ENCODE measurements around the gene ENAH. TPM values are rescaled to one million over a fixed set of nuclear protein-coding genes. Genes with fewer than 3 reads are reported as not detected.

Gene ENAH
- total RNA-seq, 1 donor from 2014 or later: 137 TPM

DNA sequence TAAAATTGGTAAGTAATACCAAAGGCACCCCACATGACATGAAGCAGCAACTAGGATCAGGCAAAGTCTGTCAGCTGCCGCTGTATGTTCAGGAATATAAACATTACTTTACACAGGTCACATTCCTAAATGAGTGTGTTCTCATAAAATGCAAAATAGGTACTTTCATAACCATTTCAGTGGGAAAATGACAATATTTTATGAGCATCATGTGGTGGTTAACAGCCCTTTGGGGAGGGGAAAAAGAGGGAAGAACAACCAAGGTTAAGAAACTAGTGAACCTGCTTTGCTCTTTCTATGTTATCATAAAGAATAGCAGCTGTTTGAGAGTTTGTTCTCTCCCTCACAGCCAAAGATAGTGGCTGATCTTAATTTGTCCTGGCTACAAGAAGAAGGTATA is 119.7 kb downstream of the ENAH start:
- H3K9me3 Mint-ChIP-seq: no peaks in the 10 kb centered on the region
- peak overlapping the region; percentile 68 for H3K27ac Mint-ChIP-seq
- no peaks in the 10 kb centered on the region for H3K27me3 Mint-ChIP-seq (ENCODE audit: low read depth)
- TF ChIP-seq CTCF (IDR thresholded peaks at IDR 0.05; ENCODE audit: unreplicated experiment): no peak
- DNase-seq (ENCODE audit: low spot score in 2 of 2, unreplicated experiment in 2 of 2): no peak
- H3K36me3 Mint-ChIP-seq: no peaks in the 10 kb centered on the region
- H3K4me1 Mint-ChIP-seq: peaks cover 23% of the 10 kb centered on the region
- H3K4me3 Mint-ChIP-seq: no peak overlapping the region

DNA sequence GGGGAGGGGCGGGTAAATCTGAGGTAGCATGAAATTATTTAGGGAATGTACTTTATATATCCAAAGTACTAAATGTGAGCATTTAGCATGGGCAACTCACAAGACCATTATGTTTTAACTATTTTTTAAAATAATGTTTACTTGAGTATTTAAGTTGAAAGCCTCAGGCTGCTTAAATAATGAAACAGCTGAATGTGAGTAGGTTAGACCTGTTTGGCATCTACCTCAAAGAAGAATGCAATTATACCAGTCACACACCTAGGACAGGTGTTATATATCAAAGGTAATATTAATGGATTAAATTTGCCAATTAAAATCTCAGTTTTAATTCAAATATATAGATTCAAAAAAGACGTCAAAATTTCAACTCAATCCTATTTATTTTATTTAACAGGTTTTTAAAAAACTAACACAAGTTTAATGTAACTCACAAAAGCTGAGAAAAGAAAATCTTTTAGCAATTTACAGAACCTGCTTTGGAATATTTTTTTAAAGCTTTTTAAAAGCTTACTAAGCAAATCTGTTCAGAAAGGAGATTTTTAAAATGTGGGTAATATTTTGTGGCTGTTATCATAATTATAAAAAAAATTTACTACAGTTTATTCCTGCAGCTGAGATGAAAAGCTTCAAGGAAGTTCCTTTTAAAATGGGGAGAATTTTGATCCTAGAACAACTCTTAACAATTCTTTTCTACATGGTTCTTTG is 120.5 kb downstream of the ENAH start:
- Mint-ChIP-seq H3K27ac (peak overlapping the region; percentile 66), H3K27me3 (ENCODE audit: low read depth) (no peaks in the 10 kb centered on the region), H3K36me3 (no peaks in the 10 kb centered on the region), H3K4me3 (no peak overlapping the region), H3K4me1 (peaks cover 23% of the 10 kb centered on the region), H3K9me3 (no peaks in the 10 kb centered on the region)
- DNase-seq (ENCODE audit: low spot score in 2 of 2, unreplicated experiment in 2 of 2): no peak
- no peak for TF ChIP-seq CTCF (IDR thresholded peaks at IDR 0.05; ENCODE audit: unreplicated experiment)

GRCh38 chr1:225529726-225530125 is 123.2 kb downstream of the ENAH start:
- H3K27me3 Mint-ChIP-seq (ENCODE audit: low read depth): no peaks in the 10 kb centered on the region
- no peak for DNase-seq (ENCODE audit: low spot score in 2 of 2, unreplicated experiment in 2 of 2)
- H3K4me3 Mint-ChIP-seq: no peak overlapping the region
- no peak for TF ChIP-seq CTCF (IDR thresholded peaks at IDR 0.05; ENCODE audit: unreplicated experiment)
- no peak overlapping the region for H3K27ac Mint-ChIP-seq
- H3K4me1 Mint-ChIP-seq: peaks cover 21% of the 10 kb centered on the region
- H3K9me3 Mint-ChIP-seq: no peaks in the 10 kb centered on the region
- peaks cover 5% of the 10 kb centered on the region for H3K36me3 Mint-ChIP-seq

- H3K4me3 Mint-ChIP-seq: no peak overlapping the region
- H3K27me3 Mint-ChIP-seq (ENCODE audit: low read depth): no peaks in the 10 kb centered on the region
- DNase-seq (ENCODE audit: low spot score in 2 of 2, unreplicated experiment in 2 of 2): no peak
- H3K4me1 Mint-ChIP-seq: peaks cover 5% of the 10 kb centered on the region
- no peak overlapping the region for H3K27ac Mint-ChIP-seq
- H3K9me3 Mint-ChIP-seq: no peaks in the 10 kb centered on the region
- H3K36me3 Mint-ChIP-seq: peaks cover 5% of the 10 kb centered on the region
- TF ChIP-seq CTCF (IDR thresholded peaks at IDR 0.05; ENCODE audit: unreplicated experiment): no peak
These were observed 125.3 kb downstream of the ENAH start for GRCh38 chr1:225527575-225527974.

- no peaks in the 10 kb centered on the region for H3K27me3 Mint-ChIP-seq (ENCODE audit: low read depth)
- no peak overlapping the region for H3K4me3 Mint-ChIP-seq
- H3K9me3 Mint-ChIP-seq: no peaks in the 10 kb centered on the region
- H3K36me3 Mint-ChIP-seq: peaks cover 5% of the 10 kb centered on the region
- no peak for DNase-seq (ENCODE audit: low spot score in 2 of 2, unreplicated experiment in 2 of 2)
- H3K4me1 Mint-ChIP-seq: peaks cover 3% of the 10 kb centered on the region
- TF ChIP-seq CTCF (IDR thresholded peaks at IDR 0.05; ENCODE audit: unreplicated experiment): no peak
- no peak overlapping the region for H3K27ac Mint-ChIP-seq
These were observed 126.0 kb downstream of the ENAH start for GRCh38 chr1:225526878-225527277.
